A673 (cell line): ENCODE results near the gene DHX29. TPM values are rescaled to one million over a fixed set of nuclear protein-coding genes. Genes with fewer than 3 reads are reported as not detected.

Source experiments
- BruUV-seq: library from RNA; stranded (reverse); fragments of 400-500 nt; replicated peaks from 2 replicates; lab custom pipeline; 2021; lab: Mats Ljungman, UMichigan
- CTCF ChIA-PET: fragments of 300-600 bp; sonication (Branson Sonifier 250); formaldehyde crosslinking; loops from one replicate; lab custom pipeline; 2022; ENCODE audit warnings: antibody characterized with exemption; lab: Charles Lee
- POLR2A ChIA-PET: fragments of 300-600 bp; sonication (Branson Sonifier 250); formaldehyde crosslinking; loops from one replicate; lab custom pipeline; 2022; ENCODE audit warnings: antibody characterized with exemption; ENCODE audit not compliant: low non-redundant PET; lab: Charles Lee
- DNase-seq: peaks from one replicate; pipeline ENCODE4 v3.0.0-alpha.2; 2015; ENCODE audit warnings: low spot score
- H3K27ac ChIP-seq: fragments of 200-600 bp; sonication (generic); 2 replicates; pipeline ENCODE4 v1.5.1; 2016; ENCODE audit warnings: mixed run types, low read depth, mild to moderate bottlenecking, mixed read lengths, antibody characterized with exemption, low read length; ENCODE audit not compliant: poor library complexity, severe bottlenecking
- H3K27me3 ChIP-seq: fragments of 200-600 bp; sonication (generic); replicated peaks from 2 replicates; pipeline ENCODE4 v1.6.1; 2017; ENCODE audit warnings: mixed run types, low read depth, mild to moderate bottlenecking, mixed read lengths, antibody characterized with exemption, low read length; ENCODE audit not compliant: insufficient read depth, poor library complexity
- H3K36me3 ChIP-seq: fragments of 200-600 bp; sonication (generic); 2 replicates; pipeline ENCODE4 v1.6.1; 2016; ENCODE audit warnings: mixed run types, mild to moderate bottlenecking, mixed read lengths, antibody characterized with exemption, low read length; ENCODE audit not compliant: insufficient read depth, poor library complexity, severe bottlenecking
- H3K4me1 ChIP-seq: fragments of 200-600 bp; sonication (generic); 2 replicates; pipeline ENCODE4 v1.6.1; 2017; ENCODE audit warnings: mixed run types, mild to moderate bottlenecking, mixed read lengths, antibody characterized with exemption, low read length; ENCODE audit not compliant: insufficient read depth, poor library complexity, severe bottlenecking
- H3K4me3 ChIP-seq: fragments of 200-600 bp; sonication (generic); 2 replicates; pipeline ENCODE4 v1.5.1; 2016; ENCODE audit warnings: low read depth, mixed run types, mild to moderate bottlenecking, mixed read lengths, low read length; ENCODE audit not compliant: poor library complexity, severe bottlenecking
- H3K9me3 ChIP-seq: fragments of 200-600 bp; sonication (generic); 2 replicates; pipeline ENCODE4 v1.6.1; 2016; ENCODE audit warnings: mixed run types, low read depth, mild to moderate bottlenecking, mixed read lengths, antibody characterized with exemption, low read length; ENCODE audit not compliant: poor library complexity, severe bottlenecking
- EZH2 ChIP-seq: fragments of 200-600 bp; sonication (generic); IDR thresholded peaks from 2 replicates; pipeline ENCODE4 v1.6.1; 2017; ENCODE audit warnings: borderline replicate concordance, low read depth, mild to moderate bottlenecking, mixed read lengths, antibody characterized with exemption, low read length; ENCODE audit not compliant: poor library complexity, severe bottlenecking
- intact Hi-C: fragments of 100-400 bp; cut with micrococcal nuclease; formaldehyde crosslinking; loops from one replicate; pipeline ENCODE4 v1.10.0; 2022; ENCODE audit not compliant: unreplicated experiment
- total RNA-seq: library from RNA; stranded (reverse); gene quantifications from 2 replicates; pipeline ENCODE4 v1.2.3, GENCODE V29; 2021
- TF ChIP-seq, protein P1 (sequence below): fragments of 300-800, 200-600 bp; sonication (generic); conservative IDR thresholded peaks from 2 replicates; pipeline ENCODE4 v1.5.1; 2017; ENCODE audit warnings: low read depth, mild to moderate bottlenecking, antibody characterized with exemption, low read length, moderate library complexity, mixed read lengths

DHX29 gene
- total RNA-seq, 1 experiment from 2014 or later = 28.6 TPM

DNA sequence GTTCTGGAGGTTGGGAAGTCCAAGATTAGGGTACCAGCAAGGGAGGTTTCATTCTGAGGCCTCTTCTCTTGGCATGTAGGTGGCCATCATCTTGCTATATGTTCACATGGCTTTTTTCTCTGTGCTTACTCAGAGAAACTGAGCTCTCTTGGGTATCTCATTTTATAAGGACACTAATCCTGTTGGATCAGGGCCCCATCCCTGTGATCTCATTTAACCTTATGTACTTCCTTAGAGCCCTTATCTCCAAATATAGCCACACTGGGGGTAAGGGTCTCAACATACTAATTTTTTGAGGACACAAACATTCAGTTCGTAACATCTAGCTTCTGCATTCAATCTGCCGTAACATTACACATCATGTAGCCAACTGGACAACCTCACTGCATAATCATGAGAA, 6.6 kb downstream of the DHX29 start:
- TF ChIP-seq, protein P1, sequence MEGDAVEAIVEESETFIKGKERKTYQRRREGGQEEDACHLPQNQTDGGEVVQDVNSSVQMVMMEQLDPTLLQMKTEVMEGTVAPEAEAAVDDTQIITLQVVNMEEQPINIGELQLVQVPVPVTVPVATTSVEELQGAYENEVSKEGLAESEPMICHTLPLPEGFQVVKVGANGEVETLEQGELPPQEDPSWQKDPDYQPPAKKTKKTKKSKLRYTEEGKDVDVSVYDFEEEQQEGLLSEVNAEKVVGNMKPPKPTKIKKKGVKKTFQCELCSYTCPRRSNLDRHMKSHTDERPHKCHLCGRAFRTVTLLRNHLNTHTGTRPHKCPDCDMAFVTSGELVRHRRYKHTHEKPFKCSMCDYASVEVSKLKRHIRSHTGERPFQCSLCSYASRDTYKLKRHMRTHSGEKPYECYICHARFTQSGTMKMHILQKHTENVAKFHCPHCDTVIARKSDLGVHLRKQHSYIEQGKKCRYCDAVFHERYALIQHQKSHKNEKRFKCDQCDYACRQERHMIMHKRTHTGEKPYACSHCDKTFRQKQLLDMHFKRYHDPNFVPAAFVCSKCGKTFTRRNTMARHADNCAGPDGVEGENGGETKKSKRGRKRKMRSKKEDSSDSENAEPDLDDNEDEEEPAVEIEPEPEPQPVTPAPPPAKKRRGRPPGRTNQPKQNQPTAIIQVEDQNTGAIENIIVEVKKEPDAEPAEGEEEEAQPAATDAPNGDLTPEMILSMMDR = no peak
- TF ChIP-seq EZH2 = no peak
- peaks cover under 1% of the 10 kb centered on the region for H3K9me3 ChIP-seq
- H3K27me3 ChIP-seq = no peaks in the 10 kb centered on the region
- no peaks in the 10 kb centered on the region for H3K4me1 ChIP-seq
- ChIA-PET CTCF (no interaction called here), POLR2A (no interaction called here)
- no peak overlapping the region for H3K4me3 ChIP-seq
- H3K36me3 ChIP-seq = peaks cover 19% of the 10 kb centered on the region
- no peak for DNase-seq
- H3K27ac ChIP-seq = no peak overlapping the region
- no TSS peak for BruUV-seq
- intact Hi-C loops = no loop called here

DNA sequence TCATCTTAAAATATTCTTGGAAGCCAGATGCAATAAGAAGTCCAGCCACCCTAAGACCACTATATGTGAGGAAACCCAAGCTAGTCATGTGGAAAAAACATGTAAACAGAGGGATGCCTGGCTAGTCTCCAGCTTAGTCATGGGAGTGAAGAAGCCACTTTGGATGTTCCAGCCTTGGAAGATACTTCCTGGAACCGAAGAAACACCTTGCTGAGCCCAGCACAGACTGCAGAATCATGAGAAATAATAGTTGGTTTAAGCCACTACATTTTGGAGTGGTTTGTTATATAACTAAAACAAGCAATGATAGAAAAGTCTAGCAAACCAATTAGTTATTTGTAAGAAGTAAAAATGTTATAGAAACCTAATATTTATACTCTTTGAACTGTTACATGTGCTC, 12.6 kb downstream of the DHX29 start:
- ChIA-PET POLR2A (no interaction called here), CTCF (no interaction called here)
- TF ChIP-seq, protein P1 = no peak
- no peak for TF ChIP-seq EZH2
- H3K27me3 ChIP-seq = no peaks in the 10 kb centered on the region
- peaks cover 10% of the 10 kb centered on the region for H3K9me3 ChIP-seq
- peaks cover 62% of the 10 kb centered on the region for H3K36me3 ChIP-seq
- BruUV-seq = no TSS peak
- H3K27ac ChIP-seq = no peak overlapping the region
- DNase-seq = no peak
- intact Hi-C loops = no loop called here
- H3K4me3 ChIP-seq = no peak overlapping the region
- no peaks in the 10 kb centered on the region for H3K4me1 ChIP-seq

DNA sequence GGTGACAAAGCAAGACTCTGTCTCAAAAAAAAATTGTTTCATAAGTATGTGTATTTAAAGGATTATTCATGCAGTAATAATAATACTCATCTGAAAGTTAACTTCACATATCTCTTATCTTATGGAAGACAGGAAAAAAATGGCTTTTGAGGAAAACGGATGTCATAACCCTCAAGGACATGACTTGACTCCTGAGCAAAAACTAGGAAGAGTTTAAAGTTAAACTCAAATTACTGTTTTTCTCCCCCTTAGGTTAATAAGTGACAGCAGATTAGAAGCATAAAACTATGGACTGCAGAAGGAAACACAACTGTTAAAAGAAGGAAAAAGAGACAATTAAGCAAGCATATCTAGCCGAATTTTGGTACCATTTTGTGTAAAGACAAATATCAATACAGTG, 16.5 kb downstream of the DHX29 start:
- CTCF ChIA-PET = no interaction called here
- Histone ChIP-seq H3K27ac (no peak overlapping the region), H3K4me3 (no peak overlapping the region), H3K4me1 (no peaks in the 10 kb centered on the region), H3K36me3 (peaks cover 75% of the 10 kb centered on the region), H3K27me3 (no peaks in the 10 kb centered on the region), H3K9me3 (peaks cover 10% of the 10 kb centered on the region)
- no peak for DNase-seq
- POLR2A ChIA-PET = no interaction called here
- BruUV-seq = no TSS peak
- TF ChIP-seq EZH2 = no peak
- TF ChIP-seq, protein P1 = no peak
- intact Hi-C loops = no loop called here
